GM12865 (cell line): ENCODE results near the gene PREX1.

Source experiments
- DNase-seq: peaks from one replicate; pipeline ENCODE4 v3.0.0; 2010; ENCODE audit warnings: low read depth
- H3K4me3 ChIP-seq: 2 replicates; pipeline ENCODE4 v1.5.1; 2011; ENCODE audit warnings: mild to moderate bottlenecking, low read depth, low read length, control low read depth
- TF ChIP-seq, protein P1 (sequence below): IDR thresholded peaks from 2 replicates; pipeline ENCODE4 v1.5.1; 2011; ENCODE audit warnings: low read length, control low read depth, low read depth, inconsistent platforms; ENCODE audit not compliant: insufficient read depth; ENCODE audit errors: missing control alignments

Gene PREX1

DNA sequence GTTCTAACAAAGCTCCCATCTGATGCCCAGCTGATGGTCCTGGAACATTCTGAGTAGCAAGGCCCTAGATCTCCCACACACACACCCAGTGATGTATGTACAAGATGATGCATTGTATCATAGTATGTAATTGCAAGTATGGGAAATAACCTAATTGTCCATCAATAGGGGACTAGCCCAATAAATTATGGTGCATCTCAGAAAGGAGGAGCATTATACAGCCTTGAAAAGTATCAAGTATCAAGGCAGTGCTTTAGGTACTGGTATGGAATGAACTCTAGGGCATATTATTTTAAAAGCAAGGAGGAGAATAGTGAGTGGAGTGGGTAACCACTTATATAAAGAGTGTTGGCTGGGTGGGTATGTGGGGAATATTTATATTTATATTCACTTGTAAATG is 24.8 kb upstream of the PREX1 start:
- H3K4me3 ChIP-seq = no peak overlapping the region
- TF ChIP-seq, protein P1, sequence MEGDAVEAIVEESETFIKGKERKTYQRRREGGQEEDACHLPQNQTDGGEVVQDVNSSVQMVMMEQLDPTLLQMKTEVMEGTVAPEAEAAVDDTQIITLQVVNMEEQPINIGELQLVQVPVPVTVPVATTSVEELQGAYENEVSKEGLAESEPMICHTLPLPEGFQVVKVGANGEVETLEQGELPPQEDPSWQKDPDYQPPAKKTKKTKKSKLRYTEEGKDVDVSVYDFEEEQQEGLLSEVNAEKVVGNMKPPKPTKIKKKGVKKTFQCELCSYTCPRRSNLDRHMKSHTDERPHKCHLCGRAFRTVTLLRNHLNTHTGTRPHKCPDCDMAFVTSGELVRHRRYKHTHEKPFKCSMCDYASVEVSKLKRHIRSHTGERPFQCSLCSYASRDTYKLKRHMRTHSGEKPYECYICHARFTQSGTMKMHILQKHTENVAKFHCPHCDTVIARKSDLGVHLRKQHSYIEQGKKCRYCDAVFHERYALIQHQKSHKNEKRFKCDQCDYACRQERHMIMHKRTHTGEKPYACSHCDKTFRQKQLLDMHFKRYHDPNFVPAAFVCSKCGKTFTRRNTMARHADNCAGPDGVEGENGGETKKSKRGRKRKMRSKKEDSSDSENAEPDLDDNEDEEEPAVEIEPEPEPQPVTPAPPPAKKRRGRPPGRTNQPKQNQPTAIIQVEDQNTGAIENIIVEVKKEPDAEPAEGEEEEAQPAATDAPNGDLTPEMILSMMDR = no peak
- no peak for DNase-seq

GRCh38 chr20:48851579-48851978 is 23.8 kb upstream of the PREX1 start:
- DNase-seq = no peak
- TF ChIP-seq, protein P1 = no peak
- H3K4me3 ChIP-seq = no peak overlapping the region

DNA sequence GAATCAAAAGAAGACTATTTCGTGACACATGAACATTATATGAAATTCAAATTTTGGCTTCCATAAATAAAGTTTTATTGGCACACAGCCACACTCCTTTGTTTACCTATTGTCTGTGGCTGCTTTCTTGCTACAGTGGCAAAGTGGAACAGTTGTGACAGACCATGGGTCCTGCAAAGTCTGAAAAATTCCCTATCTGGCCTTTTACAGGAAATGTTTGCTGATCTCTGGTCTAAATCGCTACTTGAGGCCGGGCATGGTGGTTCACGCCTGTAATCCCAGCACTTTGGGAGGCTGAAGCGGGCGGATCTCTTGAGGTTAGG is 23.1 kb upstream of the PREX1 start:
- H3K4me3 ChIP-seq = no peak overlapping the region
- DNase-seq = no peak
- TF ChIP-seq, protein P1 = no peak

GRCh38 chr20:48850257-48850976 is 22.6 kb upstream of the PREX1 start:
- DNase-seq = no peak
- H3K4me3 ChIP-seq = no peak overlapping the region
- TF ChIP-seq, protein P1 = no peak

GRCh38 chr20:48849779-48850178 is 22.0 kb upstream of the PREX1 start:
- no peak for DNase-seq
- H3K4me3 ChIP-seq = no peak overlapping the region
- TF ChIP-seq, protein P1 = no peak

DNA sequence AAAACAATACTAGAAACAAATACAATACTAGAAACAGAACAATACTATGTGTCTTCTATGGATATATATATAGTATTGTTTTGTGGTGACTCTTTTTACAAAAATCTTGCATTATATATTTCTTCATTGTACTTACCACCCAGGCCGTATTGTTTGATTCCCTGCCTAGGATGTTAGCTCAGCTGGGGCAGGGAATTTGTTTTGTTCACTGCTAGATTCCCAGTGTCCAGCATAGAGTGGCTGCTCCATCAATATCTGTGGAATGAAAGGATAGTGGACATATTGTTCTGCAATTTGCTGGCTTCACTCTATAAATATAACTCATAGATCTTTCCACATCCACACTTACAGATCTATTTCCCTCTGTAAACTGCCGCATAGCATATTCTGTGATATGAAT is 21.5 kb upstream of the PREX1 start:
- no peak for DNase-seq
- H3K4me3 ChIP-seq = no peak overlapping the region
- TF ChIP-seq, protein P1 = no peak

DNA sequence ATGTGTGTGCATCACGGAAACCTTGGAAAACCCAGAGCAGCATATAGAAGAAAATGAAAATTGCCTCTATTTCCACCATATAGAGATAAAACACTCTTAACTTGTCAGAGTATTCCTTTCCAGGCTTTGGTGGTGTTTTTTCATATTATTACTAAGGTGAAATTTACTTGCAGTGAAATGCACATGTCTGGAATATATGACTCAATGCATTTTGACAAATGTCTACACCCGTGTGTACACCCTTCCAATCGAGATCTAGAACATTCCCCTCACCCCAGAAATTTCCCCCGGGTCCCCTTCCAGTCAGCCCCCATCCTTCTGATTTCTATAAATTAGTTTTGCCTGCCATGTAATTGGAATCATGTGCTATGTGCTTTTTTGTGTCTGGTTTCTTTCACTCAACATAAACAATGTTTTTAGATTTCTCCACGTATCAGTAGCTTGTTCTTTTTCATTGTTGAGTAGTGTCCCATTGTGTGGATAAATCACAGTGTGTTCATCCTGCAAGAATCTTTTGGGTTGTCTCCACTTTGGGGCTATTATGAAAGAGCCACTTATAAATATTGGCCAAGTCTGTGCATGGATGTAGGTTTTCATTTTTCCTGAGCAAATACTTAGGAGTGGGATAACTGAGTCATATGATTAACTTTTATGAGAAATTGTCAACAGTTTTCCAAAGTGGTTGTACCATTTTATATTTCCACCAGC is 19.9 kb upstream of the PREX1 start:
- no peak overlapping the region for H3K4me3 ChIP-seq
- TF ChIP-seq, protein P1 = no peak
- no peak for DNase-seq
